Ammon's horn (tissue), 1 donor: Measurements from ENCODE around the gene PLPP3.
"Not testable (repeated sequence)": the region's sequence is repeated elsewhere in the genome, so short reads cannot be mapped to it uniquely, and the experiment has no call there.

ENCODE experiments used
- DNase-seq: peaks from one replicate; pipeline ENCODE4 v3.0.0-alpha.2; 2016; ENCODE audit warnings: low spot score

The PLPP3 gene

DNA sequence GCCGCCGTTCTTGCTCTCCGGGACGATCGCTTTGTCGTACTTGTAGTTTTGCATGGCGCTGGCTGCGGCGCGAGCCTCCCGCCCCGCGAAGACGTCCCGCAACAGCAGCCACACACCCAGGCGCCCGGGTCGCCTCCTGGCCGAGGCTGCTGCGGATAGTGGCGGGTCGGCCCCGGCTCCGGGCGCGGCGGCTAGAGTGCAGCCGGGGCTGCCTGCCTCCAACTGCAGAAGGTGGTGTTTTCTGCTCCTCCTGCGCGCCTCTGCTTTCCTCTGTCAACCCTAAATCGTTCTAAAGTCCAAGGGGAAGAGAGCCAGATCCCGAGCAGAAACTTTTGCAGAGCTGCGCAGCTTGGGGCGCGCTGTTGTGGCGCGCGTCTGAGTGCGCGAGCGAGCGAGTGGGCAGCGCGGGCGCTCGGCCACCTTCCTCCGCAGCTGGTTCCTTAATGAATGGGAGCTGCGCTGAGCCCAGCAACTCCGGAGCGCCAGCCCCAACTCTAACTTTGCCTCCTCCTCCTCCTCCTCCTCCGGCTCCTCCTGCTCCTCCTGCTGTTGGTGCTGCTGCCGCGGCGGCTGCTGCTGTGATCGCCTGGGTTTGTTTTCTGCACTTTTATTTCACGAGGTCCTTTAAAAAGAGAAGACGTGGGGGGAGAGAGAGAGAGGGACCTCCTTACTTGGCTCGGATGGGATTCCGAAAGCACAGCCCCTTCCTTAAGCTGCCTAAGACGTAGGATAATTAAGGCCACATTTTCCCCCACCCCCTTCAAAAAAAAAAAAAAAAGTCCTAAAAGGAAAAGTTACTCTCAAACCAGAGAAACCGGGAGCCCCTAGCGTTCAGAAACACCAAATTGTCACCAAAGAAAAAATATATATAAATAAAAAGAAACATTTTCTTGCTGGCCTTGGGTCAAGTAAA lies at the start of gene PLPP3:
Gene PLPP3, minus strand, starts transcription at position 601 of the 913 bp plus-strand sequence. Its CDS starts 547 bp downstream, at position 54.
- peak; percentile 92 for DNase-seq

DNA sequence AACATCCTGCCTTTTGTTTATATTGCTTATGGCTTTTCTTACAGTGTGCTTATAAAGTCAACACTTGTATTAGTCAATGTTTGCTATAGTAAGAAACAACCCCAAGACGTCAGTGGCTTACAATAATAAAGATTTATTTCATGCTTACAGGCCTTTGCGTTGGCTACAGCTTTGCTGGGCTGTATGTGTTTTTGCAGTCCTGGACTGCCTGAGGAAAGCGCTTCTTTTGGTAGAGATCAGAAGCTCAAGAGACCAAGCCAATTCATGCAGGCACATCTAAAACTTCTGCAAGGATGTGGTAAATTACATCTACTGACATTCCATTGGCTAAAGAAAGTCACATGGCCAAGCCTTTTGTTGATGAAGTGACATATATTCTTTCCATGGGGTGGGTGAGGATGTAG lies 48.3 kb upstream of the PLPP3 start:
- no peak for DNase-seq

DNA sequence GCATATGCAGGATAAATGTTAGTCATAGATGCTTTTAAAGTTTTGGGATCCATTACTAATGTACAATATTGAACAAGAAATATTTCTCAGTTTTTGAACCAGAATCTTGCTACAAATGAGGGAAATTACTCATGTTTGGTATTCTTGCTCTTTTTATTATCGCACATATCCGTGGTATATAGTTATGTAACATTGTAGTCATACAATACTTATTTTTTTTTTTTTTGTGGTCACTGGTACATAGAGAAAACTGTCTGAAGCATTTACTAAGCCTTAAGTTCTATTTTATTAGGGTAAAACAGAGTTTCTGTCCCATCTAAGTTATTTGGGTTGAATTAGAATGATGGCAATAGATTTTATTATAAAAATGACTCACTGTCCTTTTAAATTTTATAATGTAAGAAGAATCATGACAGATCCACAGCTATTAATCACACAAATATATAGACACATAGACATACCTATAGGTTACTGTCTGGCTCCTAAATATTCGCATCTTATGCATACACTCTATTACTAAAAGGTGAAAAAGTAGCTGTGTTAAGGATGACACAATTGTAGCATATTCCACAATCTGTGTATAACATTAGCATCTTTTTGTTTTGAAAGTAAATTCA lies 47.8 kb upstream of the PLPP3 start:
- DNase-seq, result no peak

DNA sequence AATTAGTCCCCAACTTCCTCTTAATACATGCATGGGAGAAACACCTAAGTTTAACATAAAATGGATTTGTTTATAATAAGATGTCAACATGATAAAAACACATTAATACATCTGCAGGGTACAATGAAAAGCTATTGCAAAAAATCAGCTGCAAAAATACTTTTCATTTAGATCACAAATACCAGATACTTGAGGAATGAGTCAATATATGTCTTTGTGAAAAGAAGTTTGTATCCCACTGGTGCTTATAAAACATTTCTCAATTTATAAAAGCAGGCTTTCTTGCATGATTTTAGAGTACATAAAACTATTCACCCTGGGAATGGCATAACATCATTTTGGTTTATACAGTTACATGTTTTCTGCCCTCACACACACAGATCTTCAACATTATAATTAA lies 47.2 kb upstream of the PLPP3 start:
- DNase-seq, result no peak

DNA sequence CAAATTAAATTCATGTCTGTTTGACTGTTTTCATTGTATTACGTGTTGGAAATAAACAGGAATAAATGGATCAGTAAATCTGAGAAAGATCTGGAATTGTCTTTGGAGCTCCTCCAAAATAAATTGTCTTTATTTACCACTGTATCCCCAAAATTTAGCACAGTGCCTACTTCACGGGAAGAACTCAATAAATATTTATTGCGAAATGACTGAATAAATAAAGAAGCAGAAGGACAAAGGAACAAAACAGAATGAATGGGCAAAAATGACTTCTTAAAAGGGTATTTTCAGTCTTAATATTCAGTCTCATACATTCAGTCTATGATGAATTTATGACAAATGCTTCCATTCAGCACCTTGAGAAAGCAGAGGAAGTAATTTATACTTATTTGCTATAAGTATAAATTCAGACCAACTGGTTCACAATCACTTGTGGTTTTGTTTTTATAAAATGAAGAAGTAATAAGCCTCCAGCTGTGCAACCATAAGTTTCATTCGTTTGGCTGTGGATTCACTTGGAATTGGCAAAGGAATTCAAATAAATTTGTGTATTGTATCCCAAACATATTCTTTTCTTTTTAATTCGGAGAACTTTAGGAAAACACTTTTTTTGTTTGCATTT lies 46.6 kb upstream of the PLPP3 start:
- no peak for DNase-seq

DNA sequence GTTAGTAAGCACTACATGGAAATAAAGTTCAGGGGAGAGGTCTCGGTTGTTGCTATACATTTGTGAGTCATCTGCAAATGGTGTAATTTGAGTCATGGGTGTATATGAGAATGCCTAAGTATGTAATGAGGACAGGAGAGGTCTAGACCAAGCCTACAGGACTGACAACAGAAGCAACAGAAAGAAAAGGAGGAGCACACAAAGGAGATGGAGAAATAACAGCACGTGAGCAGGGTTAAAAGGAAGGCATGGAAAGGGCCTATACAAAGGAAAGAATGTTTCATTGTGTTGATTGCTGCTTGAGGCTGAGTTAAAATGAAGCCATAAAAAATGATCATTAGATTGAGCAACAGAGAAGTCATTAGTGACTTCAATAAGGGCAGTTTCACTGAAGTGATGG lies 37.8 kb upstream of the PLPP3 start:
- no peak for DNase-seq

DNA sequence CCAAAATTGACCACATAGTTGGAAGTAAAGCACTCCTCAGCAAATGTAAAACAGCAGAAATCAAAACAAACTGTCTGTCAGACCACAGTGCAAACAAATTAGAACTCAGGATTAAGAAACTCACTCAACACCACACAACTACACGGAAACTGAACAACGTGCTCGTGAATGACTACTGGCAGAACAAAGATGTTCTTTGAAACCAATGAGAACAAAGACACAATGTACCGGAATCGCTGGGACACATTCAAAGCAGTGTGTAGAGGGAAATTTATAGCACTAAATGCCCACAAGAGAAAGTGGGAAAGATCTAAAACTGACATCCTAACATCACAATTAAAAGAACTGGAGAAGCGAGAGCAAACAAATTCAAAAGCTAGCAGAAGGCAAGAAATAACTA lies 31.4 kb upstream of the PLPP3 start:
- not testable (repeated sequence) for DNase-seq

DNA sequence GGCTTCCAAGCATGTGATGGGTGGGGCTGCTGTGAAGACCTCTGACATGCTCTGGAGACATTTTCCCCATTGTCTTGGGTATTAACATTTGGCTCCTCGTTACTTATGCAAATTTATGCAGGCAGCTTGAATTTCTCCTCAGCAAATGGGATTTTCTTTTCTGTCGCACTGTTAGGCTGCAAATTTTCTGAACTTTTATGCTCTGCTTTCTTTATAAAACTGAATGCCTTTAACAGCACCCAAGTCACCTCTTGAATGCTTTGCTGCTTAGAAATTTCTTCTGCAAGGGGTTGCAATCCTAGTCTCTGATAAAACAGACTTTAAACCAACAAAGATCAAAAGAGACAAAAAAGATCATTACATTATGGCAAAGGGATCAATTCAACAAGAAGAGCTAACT lies 30.7 kb upstream of the PLPP3 start:
- not testable (repeated sequence) for DNase-seq

DNA sequence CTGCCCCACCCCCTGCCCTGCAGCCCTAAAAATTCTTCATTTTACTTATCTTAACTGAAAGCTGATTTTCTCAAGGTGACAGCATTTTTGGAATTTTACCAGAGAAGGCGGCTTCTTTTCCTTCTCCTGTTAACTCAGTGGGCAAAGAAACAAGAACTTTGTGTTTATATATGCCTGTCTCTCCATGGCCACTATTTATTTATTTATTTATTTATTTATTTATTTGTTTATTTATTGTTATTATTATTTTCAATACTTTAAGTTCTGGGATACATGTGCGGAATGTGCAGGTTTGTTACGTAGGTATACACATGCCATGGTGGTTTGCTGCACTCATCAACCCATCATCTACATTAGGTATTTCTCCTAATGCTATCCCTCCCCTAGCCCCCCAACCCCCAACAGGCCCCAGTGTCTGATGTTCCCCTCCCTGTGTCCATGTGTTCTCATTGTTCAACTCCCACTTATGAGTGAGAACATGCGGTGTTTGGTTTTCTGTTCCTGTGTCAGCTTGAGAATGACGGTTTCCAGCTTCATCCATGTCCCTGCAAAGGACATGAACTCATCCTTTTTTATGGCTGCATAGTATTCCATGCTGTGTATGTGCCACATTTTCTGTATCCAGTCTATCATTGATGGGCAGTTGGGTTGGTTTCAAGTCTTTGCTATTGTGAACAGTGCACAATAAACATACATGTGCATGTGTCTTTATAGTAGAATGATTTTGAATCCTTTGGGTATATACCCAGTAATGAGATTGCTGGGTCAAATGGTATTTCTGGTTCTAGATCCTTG lies 16.2 kb upstream of the PLPP3 start:
- DNase-seq, result not testable (repeated sequence)

DNA sequence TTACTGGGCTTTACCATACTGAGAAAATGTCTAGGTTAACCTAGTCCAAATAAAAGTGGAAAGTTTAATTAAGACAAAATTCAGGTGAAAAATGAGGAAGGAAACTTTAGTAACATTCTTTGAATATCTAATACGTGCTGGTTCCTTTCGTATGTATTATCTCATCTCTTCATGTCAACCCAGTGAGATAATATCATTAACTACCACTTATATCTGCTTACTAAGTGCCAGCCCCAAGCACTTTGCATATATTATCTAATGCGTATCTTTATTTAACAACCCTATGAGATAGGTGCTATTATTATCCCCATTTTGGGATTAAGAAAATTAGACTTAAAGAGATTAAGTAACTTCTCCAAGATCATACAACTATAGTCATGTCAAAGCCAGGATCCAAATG lies 12.5 kb upstream of the PLPP3 start:
- DNase-seq, result no peak

DNA sequence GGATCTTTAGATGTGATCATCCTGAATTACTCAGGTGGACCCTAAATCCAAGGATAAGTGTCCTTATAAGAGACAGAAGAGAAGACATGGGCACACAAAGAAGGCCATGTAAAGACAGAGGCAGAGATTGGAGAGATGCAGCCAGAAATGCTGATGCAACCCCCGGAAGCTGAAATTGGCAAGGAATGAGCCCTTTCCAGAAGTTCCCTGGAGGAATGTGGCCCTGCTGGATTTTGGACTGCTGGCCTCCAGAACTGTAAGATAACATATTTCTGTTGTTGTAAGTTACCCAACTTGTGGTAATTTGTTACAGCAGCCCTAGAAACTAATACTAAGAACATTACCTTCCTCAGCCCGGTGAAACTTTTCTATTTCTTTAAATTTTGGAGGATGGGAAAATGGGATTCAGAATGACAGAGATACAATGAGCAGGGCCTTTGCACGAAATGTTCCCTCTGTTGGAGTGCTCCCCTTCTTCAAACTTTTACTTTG lies 11.2 kb upstream of the PLPP3 start:
- DNase-seq, result no peak

DNA sequence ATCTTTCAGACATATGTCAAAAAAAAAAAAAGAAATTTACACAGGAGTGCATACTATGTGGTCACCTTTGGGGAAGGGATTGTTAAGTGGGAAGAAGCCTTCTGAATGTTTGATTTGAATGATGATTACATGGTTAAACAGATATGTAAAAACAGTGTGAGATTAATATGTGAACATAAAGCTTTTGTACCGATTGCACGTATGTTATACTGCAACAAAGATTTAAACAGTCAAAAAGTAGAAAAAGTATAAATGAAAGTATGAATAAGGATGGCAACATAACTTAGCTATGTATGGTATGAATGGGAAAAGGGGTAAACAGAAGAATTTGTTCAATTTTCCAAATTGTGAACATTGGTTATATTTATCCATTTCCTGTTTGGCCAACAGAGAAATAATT lies 10.0 kb upstream of the PLPP3 start:
- DNase-seq, result no peak

DNA sequence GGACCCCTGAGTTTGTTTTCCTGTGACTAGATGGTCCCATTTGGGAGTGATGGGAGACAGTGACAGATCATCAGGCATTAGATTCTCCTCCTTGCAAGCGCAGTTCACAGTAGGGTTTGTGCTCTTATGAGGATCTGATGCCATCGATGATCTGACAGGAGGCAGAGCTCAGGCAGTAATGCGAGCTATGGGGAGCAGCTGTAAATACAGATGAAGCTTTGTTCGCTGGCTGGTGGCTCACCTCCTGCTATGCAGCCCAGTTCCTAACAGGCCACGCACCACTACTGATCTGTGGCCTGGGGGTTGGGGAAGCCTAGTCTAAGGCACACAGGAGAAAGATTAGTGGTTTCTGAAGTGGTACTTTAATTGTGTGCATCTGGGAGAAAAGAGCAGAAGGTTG lies 7.1 kb upstream of the PLPP3 start:
- no peak for DNase-seq

DNA sequence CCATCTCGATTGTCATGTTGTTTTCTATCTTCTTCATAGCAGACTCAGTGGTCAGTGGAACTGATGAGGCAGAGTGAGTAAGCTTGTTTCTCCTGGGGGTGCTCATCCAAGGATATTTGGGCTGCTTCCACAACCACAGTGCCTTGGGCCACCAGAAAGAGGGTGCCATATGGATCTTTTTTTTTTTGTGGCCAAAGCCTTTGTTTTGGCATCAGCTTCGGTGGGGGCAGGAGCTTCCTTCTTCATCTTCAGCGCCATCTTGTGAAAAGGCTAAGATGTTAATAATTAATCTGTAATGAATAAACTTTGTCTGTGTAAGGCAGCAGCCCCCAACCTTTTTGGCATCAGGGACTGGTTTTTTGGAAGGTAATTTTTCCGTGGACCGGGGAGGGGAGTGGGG lies 6.6 kb upstream of the PLPP3 start:
- no peak for DNase-seq

DNA sequence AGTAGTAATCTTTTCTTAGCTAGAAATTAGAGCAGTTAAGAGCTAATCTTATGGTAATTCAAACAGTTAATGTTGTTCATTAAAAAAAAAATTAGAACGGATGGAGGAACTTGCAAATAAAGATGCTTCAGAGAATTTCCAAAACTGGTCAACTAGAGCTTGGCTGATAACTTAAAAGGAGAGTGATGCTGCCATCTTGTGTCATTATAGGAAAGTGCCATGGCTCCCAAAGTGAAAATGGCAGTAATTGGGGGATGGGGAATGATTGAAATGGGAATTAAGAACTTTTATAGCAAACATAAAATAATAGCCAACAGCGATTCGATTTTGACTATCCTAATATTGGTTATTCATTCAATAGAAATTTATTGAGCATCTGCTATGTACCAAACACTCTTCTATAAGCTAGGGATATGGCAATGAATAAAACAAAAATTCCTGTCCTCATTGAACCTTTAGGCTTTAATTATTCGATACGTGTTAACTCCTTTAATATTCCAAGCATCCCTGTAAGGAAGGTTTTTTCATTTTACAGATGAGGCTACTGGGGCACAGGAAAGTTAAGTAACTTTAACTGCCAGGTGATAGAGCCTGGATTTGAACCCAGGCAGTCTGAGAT lies 5.7 kb upstream of the PLPP3 start:
- peak; percentile 75 for DNase-seq

DNA sequence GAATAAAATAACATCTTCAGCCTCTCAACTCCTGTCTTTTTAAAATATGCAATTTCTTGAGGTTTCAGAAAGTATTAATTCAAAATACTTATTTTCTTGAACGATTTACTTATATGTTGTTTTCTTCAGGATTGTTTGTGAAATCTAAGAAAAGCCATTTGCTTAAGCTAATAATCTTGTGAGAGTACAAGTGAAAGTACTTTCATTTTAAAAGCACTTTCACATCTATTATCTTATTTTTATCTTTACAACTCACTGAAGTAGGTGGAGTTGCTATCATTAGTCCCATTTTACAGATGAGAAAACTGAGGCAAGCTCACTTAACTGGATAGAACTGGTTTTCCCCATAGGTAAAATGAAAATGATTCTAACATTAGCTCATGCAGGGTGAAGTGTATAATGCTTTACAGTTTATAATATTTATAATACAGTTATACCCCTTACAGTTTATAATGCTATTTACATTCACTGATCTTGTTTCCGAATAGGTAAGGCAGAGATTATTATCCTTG lies 4.7 kb upstream of the PLPP3 start:
- DNase-seq, result no peak

DNA sequence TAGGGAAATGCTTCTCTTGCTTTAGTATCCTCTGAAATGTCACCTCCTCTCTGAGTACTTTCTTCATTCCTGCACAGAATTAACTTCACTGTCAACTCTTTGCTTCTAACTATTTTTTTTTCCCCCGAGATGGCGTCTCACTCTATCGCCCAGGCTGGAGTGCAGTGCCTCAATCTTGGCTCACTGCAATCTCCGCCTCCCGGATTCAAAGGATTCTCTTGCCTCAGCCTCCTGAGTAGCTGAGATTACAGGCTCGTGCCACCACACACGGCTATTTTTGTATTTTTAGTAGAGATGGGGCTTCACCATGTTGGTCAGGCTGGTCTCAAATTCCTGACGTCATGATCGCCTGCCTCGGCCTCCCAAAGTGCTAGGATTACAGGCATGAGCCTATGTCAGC lies 1.4 kb upstream of the PLPP3 start:
- no peak for DNase-seq

DNA sequence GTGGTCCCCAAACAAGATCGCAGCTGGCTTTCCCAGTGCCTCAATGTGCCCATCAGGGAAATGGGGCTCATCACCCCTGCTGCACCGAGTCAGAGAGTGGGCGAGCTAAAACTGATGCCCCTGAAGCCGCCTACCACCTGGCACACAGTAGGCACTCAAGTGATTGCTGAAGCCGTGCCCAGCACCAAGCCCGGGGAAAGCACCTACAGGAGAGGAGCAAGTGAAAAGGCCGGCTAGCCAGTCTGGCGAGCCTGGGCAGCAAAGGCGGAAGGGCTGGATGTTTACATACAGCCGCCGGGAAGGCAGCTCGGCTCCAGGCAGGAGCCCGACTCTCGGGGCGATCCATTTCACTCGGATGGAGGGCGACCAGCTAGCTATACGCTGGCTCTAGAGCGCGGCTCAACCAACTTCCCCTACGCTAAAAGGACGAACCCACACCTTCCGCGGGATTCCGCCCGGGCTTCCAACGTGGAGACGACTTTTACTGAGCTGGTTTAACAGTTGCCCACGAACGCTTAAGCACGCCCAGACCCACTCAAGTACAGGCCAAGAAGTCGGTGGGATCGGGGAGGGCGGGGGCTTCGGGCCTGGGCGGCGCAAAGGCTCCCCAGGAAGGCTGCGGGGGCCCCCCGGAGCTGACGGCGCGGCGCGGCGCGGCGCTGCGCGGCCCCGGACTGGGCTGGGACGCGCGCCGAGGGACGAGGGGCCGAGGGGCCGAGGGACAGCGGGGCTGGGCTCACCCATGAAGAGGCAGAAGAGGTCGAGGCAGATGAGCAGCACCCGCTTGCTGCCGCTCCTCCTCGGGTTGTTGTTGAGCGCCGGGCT lies 1.0 kb downstream of the PLPP3 start:
- peak; percentile 40 for DNase-seq

DNA sequence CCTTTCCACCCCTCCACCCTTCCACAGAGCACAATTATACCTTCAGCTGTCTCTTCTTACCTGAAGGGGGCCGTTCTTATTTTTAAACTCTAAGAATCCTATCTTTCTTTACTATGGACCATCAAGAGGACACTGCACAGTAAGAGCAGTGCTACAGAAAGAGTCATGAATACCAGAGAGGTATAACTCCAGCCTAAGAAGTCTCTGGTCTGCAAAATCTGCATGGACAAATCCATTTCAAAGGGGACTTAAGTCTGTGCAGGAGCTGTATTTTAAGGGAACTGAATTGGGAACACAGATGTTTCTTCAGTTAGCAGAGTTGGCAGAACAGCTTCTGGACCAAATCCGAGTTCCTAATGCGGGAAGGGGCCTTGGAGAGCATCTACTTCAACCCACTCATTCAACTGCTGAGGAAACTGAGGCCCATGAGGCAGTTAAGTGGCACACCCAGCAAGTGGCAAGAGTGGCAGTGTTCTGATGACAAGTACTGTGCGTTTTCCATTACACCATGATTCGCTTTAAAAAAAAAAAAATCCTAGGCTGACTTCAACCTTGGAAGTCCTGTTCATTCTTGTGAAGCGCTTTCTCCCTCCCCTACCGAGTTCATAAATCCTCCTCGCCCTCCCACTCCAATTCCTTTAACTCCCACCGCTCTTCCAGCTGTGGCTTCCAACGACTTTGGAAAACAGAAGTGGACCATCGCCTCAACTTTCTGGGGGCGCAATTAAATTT lies 1.8 kb downstream of the PLPP3 start:
- DNase-seq, result peak; percentile 29
